ENCODE measurements around the gene LDLRAD3.

DNA sequence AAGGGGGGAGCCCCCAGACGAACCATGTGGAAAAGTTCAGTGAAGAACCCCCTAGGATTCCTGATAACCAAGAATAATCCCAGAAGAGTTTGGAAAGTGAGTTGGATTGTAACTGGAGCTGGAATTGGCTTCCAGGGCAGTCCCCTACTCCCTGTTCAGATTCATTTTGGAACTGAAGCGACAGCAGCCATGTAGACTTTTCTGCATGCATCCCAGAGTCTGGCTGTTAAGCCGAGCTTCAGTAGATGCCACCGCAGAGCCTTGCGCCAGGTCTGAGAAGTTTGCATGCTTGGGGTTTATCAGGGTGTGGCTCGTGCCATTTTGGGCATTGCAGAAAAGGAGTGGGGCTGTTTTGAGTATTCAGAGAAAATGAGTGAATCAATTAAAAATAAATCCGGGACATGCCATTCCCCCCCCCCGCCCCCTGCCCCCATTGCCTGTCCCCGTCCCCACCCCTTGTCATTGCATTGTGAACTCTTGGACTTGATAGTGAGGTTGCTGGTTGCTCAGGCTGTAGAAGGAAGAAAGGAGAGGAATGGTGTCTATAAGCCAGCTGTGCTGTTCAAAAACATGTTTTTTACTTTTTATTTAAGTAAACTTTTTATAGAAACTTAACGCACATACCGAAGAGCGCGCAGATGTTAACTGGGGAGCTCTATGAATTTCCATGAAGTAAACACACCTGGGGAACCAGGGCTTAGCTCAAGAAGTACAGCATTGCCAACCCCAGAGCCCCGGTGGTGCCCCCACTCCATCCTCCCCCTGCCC, 71.2 kb downstream of the LDLRAD3 start:
- TF ChIP-seq POLR2A (IDR thresholded peaks at IDR 0.05; ENCODE audit: low read length) (no peak), GATA1 (IDR thresholded peaks at IDR 0.05; ENCODE audit: low read depth, low read length) (no peak)

Data from erythroblast (primary cell).